ENCODE results near the gene AGBL1. TPM values are rescaled to one million over a fixed set of nuclear protein-coding genes. Genes with fewer than 3 reads are reported as not detected.

The AGBL1 gene
- total RNA-seq, 1 donor from 2014 or later: 5.5 TPM

GRCh38 chr15:86237111-86237500 lies 157.4 kb downstream of the AGBL1 start:
- Histone ChIP-seq H3K4me2 (peak overlapping the region; percentile 44), H3K27ac (no peak overlapping the region), H3F3A (ENCODE audit: low read depth) (peaks cover 5% of the 10 kb centered on the region), H4K20me1 (ENCODE audit: low read depth) (no peaks in the 10 kb centered on the region), H3K9ac (no peak overlapping the region), H3K79me2 (ENCODE audit: low read depth) (no peaks in the 10 kb centered on the region), H3K4me3 (no peak overlapping the region), H2AFZ (replicated peaks) (peak overlapping the region; percentile 58), H3K27me3 (no peaks in the 10 kb centered on the region), H3K36me3 (no peaks in the 10 kb centered on the region), H3K9me3 (ENCODE audit: low read depth) (no peaks in the 10 kb centered on the region), H3K4me1 (peaks cover 11% of the 10 kb centered on the region)
- TF ChIP-seq EZH2phosphoT487 (IDR thresholded peaks at IDR 0.05) (no peak), CTCF (IDR thresholded peaks at IDR 0.05) (no peak), EZH2 (IDR thresholded peaks at IDR 0.05) (no peak)
- Mint-ChIP-seq H3K4me3 (no peak overlapping the region), H3K36me3 (no peaks in the 10 kb centered on the region), H3K4me1 (peaks cover 18% of the 10 kb centered on the region), H3K9me3 (no peaks in the 10 kb centered on the region), H3K27ac (no peak overlapping the region), H3K27me3 (ENCODE audit: insufficient read depth, low read depth) (no peaks in the 10 kb centered on the region)
- DNase-seq (ENCODE audit: low spot score): no peak

- H3F3A ChIP-seq (ENCODE audit: low read depth): no peaks in the 10 kb centered on the region
- H3K4me3 ChIP-seq: no peak overlapping the region
- DNase-seq (ENCODE audit: low spot score): no peak
- Mint-ChIP-seq H3K27ac (no peak overlapping the region), H3K36me3 (no peaks in the 10 kb centered on the region), H3K4me1 (no peaks in the 10 kb centered on the region), H3K27me3 (ENCODE audit: insufficient read depth, low read depth) (no peaks in the 10 kb centered on the region), H3K9me3 (no peaks in the 10 kb centered on the region), H3K4me3 (no peak overlapping the region)
- TF ChIP-seq EZH2phosphoT487 (IDR thresholded peaks at IDR 0.05) (no peak), CTCF (IDR thresholded peaks at IDR 0.05) (no peak), EZH2 (IDR thresholded peaks at IDR 0.05) (no peak)
- H3K4me1 ChIP-seq: peaks cover 7% of the 10 kb centered on the region
- H3K9me3 ChIP-seq (ENCODE audit: low read depth): no peaks in the 10 kb centered on the region
- H3K9ac ChIP-seq: no peak overlapping the region
- H3K27ac ChIP-seq: no peak overlapping the region
- no peaks in the 10 kb centered on the region for H4K20me1 ChIP-seq (ENCODE audit: low read depth)
- H3K79me2 ChIP-seq (ENCODE audit: low read depth): no peaks in the 10 kb centered on the region
- no peaks in the 10 kb centered on the region for H3K36me3 ChIP-seq
- no peaks in the 10 kb centered on the region for H3K27me3 ChIP-seq
- H3K4me2 ChIP-seq: no peak overlapping the region
- no peak overlapping the region for H2AFZ ChIP-seq (replicated peaks)
Measured at GRCh38 chr15:86247249-86247955, 167.7 kb downstream of the AGBL1 start.

- H3F3A ChIP-seq (ENCODE audit: low read depth): no peaks in the 10 kb centered on the region
- Mint-ChIP-seq H3K4me1 (no peaks in the 10 kb centered on the region), H3K36me3 (no peaks in the 10 kb centered on the region), H3K4me3 (no peak overlapping the region), H3K9me3 (no peaks in the 10 kb centered on the region), H3K27me3 (ENCODE audit: insufficient read depth, low read depth) (peaks cover 3% of the 10 kb centered on the region), H3K27ac (no peak overlapping the region)
- no peak for DNase-seq (ENCODE audit: low spot score)
- no peaks in the 10 kb centered on the region for H3K4me1 ChIP-seq
- no peak overlapping the region for H2AFZ ChIP-seq (replicated peaks)
- no peaks in the 10 kb centered on the region for H3K27me3 ChIP-seq
- no peaks in the 10 kb centered on the region for H3K9me3 ChIP-seq (ENCODE audit: low read depth)
- TF ChIP-seq EZH2phosphoT487 (IDR thresholded peaks at IDR 0.05): no peak
- TF ChIP-seq EZH2 (IDR thresholded peaks at IDR 0.05): no peak
- no peak for TF ChIP-seq CTCF (IDR thresholded peaks at IDR 0.05)
- no peaks in the 10 kb centered on the region for H3K79me2 ChIP-seq (ENCODE audit: low read depth)
- H3K4me2 ChIP-seq: no peak overlapping the region
- no peaks in the 10 kb centered on the region for H3K36me3 ChIP-seq
- no peak overlapping the region for H3K4me3 ChIP-seq
- H3K9ac ChIP-seq: no peak overlapping the region
- no peak overlapping the region for H3K27ac ChIP-seq
- no peaks in the 10 kb centered on the region for H4K20me1 ChIP-seq (ENCODE audit: low read depth)
Measured at GRCh38 chr15:86255247-86255646, 175.6 kb downstream of the AGBL1 start.

All from neural progenitor cell (in vitro differentiated cells).